Measurements from ENCODE around the gene FABP1.

Gene FABP1

DNA sequence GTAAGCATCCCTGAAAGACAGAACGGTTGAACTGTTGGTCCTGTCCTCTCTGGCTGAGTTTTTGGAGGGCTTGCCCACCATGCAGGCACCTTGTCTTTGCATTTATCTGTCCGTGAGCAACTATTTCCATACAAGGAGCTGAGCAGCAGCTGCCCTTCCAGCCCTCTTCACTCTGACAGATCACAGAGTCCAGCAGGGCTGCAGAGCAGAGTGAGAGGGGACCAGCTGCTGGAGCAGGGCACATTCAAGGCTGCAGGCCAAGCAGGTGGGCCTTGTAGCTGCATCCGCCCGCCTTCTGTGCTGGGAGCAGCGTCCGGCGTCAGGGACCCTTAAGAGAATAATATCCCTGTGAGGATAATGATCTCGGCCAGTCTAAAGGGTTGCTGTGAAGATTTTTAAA lies 50.8 kb downstream of the FABP1 start:
- DNase-seq, result no peak

DNA sequence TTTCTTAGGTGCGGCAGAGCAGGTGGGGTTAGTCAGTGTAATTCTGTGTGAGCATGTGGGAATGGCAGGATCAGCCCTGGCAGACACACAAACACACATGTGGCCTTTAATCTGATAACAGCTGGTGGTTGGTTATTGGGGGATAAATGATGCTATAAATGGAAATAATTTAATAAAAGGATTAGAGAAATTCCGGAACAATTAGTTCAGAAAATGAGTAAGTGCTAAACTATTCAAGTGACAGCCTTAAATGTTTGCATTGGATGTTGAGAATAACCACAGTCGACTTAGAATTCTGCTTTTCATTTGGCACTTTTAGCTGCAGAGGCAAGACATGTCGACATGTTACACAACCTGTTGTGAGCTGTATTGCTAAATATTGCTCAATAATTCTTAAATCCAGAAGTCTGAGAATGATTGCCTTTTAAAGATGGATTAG lies 53.0 kb downstream of the FABP1 start:
- DNase-seq, result no peak

GRCh38 chr2:88074150-88074549 lies 53.7 kb downstream of the FABP1 start:
- DNase-seq, result no peak

Measured in OCI-M1 (cell line).